K562 (cell line): ENCODE measurements around the gene GADD45B. TPM values are rescaled to one million over a fixed set of nuclear protein-coding genes. Genes with fewer than 3 reads are reported as not detected.

Experiments used
- BHLHE40 ChIP-seq: IDR thresholded peaks from 2 replicates; pipeline ENCODE4 v1.6.1; 2011; ENCODE audit warnings: low read length, improper control_type of control experiment
- EGR1 ChIP-seq: fragments of 450-650 bp; conservative IDR thresholded peaks from 2 replicates; pipeline ENCODE4 v1.6.1; 2017; ENCODE audit warnings: mild to moderate bottlenecking
- LCOR ChIP-seq: sonication (generic); formaldehyde crosslinking; IDR thresholded peaks from 2 replicates; pipeline ENCODE4 v1.8.0; 2022; ENCODE audit warnings: mild to moderate bottlenecking, missing genetic modification reagents
- MAFG ChIP-seq: fragments of 450-650 bp; conservative IDR thresholded peaks from 2 replicates; pipeline ENCODE4 v1.6.1; 2016; ENCODE audit warnings: missing genetic modification characterization, missing compliant biosample characterization
- MBD2 ChIP-seq: sonication (generic); IDR thresholded peaks from 2 replicates; pipeline ENCODE4 v1.6.1; 2016; ENCODE audit warnings: low read depth, borderline replicate concordance
- NFIC ChIP-seq: fragments of 450-650 bp; IDR thresholded peaks from 2 replicates; pipeline ENCODE4 v1.6.1; 2017; ENCODE audit warnings: mild to moderate bottlenecking, inconsistent platforms
- SRSF7 ChIP-seq: fragments of 200-400 bp; formaldehyde crosslinking; optimal IDR thresholded peaks from 2 replicates; pipeline ENCODE3; 2017; ENCODE audit warnings: mild to moderate bottlenecking, low read depth, low read length
- ZEB2 ChIP-seq: fragments of 450-650 bp; IDR thresholded peaks from 2 replicates; pipeline ENCODE4 v1.6.1; 2016
- ZKSCAN8 ChIP-seq: fragments of 200-800 bp; sonication (Bioruptor generic); IDR thresholded peaks from 2 replicates; pipeline ENCODE4 v1.6.1; 2016; ENCODE audit warnings: missing genetic modification characterization, missing compliant biosample characterization
- ZNF23 ChIP-seq: fragments of 250-450 bp; sonication (Bioruptor Pico); IDR thresholded peaks from 2 replicates; pipeline ENCODE4 v1.4.0; 2020; ENCODE audit warnings: mild to moderate bottlenecking
- ZSCAN29 ChIP-seq: fragments of 450-650 bp; IDR thresholded peaks from 2 replicates; pipeline ENCODE4 v1.6.1; 2017
- polyA plus RNA-seq, 8 experiments: library from polyadenylated mRNA; depleted of rRNA in 4 of 8; stranded (reverse) in 5 of 8; unstranded in 3 of 8; fragments of >200 nt; fragmentation: Nextera tagmentation in 2 of 8; fragmentation: Illumina TruSeq in 1 of 8; extraction: Ambion mirVana in 2 of 8; extraction: Trizol in 1 of 8; gene quantifications; 2 replicates each; pipeline versions ENCODE4 v1.2.1 to v1.2.3, GENCODE V29; 2011 to 2014; ENCODE audit warnings: inconsistent platforms in 1 of 8, missing spikeins in 1 of 8
- total RNA-seq, 7 experiments: library from RNA; depleted of rRNA in 6 of 7; stranded (reverse); fragments of >200 nt in 6 of 7; fragmentation: Illumina TruSeq in 2 of 7; extraction: Trizol in 2 of 7; gene quantifications; 2 replicates each; pipeline versions ENCODE4 v1.2.1 to v1.2.3, GENCODE V29; 2011 to 2021; ENCODE audit warnings: low replicate concordance in 1 of 7
- TF ChIP-seq, protein P1 (sequence below): fragments of 450-650 bp; IDR thresholded peaks from 2 replicates; pipeline ENCODE4 v1.6.1; 2018; ENCODE audit warnings: mild to moderate bottlenecking, low read depth; ENCODE audit not compliant: partially characterized antibody
- TF ChIP-seq, protein P2 (sequence below): fragments of 250-450 bp; sonication (Bioruptor Pico); IDR thresholded peaks from 2 replicates; pipeline ENCODE4 v1.5.0; 2022; ENCODE audit warnings: mild to moderate bottlenecking
- TF ChIP-seq, protein P3 (sequence below): fragments of 450-650 bp; IDR thresholded peaks from one replicate; pipeline ENCODE4 v1.6.1; 2018; ENCODE audit warnings: mild to moderate bottlenecking, moderate library complexity; ENCODE audit not compliant: partially characterized antibody
- TF ChIP-seq, protein P4 (sequence below): sonication (generic); formaldehyde crosslinking; IDR thresholded peaks from 2 replicates; pipeline ENCODE4 v1.8.0; 2022; ENCODE audit warnings: mild to moderate bottlenecking, missing genetic modification reagents
- TF ChIP-seq, protein P5 (sequence below): fragments of 450-650 bp; IDR thresholded peaks from 2 replicates; pipeline ENCODE4 v1.6.1; 2016; ENCODE audit warnings: borderline replicate concordance

Gene GADD45B
- total and polyA plus RNA-seq, 9 of the 15 experiments (the other 6 are each of a cell fraction or from before 2014, with no cell fraction given), result 0.06 to 4.1 (median 2.1) TPM

DNA sequence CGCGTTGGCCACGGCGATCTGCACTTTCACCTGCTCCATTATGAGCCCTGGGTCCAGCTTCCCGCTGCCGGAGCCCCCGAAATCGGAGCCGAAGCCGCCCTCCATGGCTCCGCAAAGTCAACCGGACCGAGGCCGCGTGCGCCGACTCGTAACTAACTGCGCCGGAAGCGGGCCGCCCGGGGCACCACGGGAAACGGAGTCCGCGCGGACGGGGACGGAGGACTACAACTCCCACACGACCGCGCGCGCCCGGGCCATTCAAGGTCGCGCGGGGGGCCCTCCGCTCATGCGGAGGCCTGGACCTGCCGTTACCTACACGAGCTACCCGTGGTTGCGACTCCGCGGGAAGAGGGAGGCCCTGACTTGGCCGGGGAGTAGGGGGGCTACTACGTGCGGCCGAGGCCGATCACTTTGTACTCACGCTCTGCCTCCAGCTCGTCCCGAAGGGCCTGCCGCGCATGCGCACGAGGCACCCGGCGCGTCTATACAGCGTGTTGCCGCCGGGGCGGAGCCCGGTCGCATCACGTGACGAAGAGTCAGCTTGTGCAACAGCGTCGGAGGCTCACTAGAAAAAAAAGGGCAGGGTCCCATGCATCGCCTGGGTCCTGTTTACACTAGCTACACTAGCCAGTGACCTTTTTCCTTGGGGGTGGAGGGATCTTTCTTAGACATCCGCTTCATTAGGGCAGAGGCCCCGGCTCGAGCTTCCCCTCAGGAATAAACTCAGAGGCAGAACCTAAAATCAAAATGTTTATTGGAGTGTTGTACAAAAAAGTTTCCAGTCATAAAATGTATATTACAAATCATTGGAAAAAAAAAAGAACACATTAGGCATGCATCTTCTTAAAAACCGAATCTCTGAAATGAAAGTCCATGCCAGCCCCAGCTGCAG is 48.3 kb upstream of the GADD45B start, which contains the start of gene TIMM13 (continued):
- TF ChIP-seq, protein P1, sequence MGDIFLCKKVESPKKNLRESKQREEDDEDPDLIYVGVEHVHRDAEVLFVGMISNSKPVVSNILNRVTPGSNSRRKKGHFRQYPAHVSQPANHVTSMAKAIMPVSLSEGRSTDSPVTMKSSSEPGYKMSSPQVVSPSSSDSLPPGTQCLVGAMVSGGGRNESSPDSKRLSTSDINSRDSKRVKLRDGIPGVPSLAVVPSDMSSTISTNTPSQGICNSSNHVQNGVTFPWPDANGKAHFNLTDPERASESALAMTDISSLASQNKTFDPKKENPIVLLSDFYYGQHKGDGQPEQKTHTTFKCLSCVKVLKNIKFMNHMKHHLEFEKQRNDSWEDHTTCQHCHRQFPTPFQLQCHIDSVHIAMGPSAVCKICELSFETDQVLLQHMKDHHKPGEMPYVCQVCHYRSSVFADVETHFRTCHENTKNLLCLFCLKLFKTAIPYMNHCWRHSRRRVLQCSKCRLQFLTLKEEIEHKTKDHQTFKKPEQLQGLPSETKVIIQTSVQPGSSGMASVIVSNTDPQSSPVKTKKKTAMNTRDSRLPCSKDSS, result no peak
- TF ChIP-seq, protein P2, sequence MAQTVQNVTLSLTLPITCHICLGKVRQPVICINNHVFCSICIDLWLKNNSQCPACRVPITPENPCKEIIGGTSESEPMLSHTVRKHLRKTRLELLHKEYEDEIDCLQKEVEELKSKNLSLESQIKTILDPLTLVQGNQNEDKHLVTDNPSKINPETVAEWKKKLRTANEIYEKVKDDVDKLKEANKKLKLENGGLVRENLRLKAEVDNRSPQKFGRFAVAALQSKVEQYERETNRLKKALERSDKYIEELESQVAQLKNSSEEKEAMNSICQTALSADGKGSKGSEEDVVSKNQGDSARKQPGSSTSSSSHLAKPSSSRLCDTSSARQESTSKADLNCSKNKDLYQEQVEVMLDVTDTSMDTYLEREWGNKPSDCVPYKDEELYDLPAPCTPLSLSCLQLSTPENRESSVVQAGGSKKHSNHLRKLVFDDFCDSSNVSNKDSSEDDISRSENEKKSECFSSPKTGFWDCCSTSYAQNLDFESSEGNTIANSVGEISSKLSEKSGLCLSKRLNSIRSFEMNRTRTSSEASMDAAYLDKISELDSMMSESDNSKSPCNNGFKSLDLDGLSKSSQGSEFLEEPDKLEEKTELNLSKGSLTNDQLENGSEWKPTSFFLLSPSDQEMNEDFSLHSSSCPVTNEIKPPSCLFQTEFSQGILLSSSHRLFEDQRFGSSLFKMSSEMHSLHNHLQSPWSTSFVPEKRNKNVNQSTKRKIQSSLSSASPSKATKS (CRISPR knock-in tag), result no peak
- TF ChIP-seq ZEB2 (no peak), SRSF7 (no peak), EGR1 (peak; percentile 24; the same call in 1 of the 2 replicates), LCOR (peak; percentile 87), ZSCAN29 (0 out of 2 replicates have a peak, but pooled peaks have one; percentile 27), ZNF23 (CRISPR knock-in tag) (no peak), MAFG (tag) (no peak), MBD2 (peak; percentile 79), ZKSCAN8 (CRISPR knock-in tag) (no peak), NFIC (peak; percentile 26; the same call in 1 of the 2 replicates), BHLHE40 (peak; percentile 92)
- TF ChIP-seq, protein P3, sequence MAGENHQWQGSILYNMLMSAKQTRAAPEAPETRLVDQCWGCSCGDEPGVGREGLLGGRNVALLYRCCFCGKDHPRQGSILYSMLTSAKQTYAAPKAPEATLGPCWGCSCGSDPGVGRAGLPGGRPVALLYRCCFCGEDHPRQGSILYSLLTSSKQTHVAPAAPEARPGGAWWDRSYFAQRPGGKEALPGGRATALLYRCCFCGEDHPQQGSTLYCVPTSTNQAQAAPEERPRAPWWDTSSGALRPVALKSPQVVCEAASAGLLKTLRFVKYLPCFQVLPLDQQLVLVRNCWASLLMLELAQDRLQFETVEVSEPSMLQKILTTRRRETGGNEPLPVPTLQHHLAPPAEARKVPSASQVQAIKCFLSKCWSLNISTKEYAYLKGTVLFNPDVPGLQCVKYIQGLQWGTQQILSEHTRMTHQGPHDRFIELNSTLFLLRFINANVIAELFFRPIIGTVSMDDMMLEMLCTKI, result no peak
- TF ChIP-seq, protein P4, sequence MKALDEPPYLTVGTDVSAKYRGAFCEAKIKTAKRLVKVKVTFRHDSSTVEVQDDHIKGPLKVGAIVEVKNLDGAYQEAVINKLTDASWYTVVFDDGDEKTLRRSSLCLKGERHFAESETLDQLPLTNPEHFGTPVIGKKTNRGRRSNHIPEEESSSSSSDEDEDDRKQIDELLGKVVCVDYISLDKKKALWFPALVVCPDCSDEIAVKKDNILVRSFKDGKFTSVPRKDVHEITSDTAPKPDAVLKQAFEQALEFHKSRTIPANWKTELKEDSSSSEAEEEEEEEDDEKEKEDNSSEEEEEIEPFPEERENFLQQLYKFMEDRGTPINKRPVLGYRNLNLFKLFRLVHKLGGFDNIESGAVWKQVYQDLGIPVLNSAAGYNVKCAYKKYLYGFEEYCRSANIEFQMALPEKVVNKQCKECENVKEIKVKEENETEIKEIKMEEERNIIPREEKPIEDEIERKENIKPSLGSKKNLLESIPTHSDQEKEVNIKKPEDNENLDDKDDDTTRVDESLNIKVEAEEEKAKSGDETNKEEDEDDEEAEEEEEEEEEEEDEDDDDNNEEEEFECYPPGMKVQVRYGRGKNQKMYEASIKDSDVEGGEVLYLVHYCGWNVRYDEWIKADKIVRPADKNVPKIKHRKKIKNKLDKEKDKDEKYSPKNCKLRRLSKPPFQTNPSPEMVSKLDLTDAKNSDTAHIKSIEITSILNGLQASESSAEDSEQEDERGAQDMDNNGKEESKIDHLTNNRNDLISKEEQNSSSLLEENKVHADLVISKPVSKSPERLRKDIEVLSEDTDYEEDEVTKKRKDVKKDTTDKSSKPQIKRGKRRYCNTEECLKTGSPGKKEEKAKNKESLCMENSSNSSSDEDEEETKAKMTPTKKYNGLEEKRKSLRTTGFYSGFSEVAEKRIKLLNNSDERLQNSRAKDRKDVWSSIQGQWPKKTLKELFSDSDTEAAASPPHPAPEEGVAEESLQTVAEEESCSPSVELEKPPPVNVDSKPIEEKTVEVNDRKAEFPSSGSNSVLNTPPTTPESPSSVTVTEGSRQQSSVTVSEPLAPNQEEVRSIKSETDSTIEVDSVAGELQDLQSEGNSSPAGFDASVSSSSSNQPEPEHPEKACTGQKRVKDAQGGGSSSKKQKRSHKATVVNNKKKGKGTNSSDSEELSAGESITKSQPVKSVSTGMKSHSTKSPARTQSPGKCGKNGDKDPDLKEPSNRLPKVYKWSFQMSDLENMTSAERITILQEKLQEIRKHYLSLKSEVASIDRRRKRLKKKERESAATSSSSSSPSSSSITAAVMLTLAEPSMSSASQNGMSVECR (CRISPR knock-in tag), result peak; percentile 95
- TF ChIP-seq, protein P5, sequence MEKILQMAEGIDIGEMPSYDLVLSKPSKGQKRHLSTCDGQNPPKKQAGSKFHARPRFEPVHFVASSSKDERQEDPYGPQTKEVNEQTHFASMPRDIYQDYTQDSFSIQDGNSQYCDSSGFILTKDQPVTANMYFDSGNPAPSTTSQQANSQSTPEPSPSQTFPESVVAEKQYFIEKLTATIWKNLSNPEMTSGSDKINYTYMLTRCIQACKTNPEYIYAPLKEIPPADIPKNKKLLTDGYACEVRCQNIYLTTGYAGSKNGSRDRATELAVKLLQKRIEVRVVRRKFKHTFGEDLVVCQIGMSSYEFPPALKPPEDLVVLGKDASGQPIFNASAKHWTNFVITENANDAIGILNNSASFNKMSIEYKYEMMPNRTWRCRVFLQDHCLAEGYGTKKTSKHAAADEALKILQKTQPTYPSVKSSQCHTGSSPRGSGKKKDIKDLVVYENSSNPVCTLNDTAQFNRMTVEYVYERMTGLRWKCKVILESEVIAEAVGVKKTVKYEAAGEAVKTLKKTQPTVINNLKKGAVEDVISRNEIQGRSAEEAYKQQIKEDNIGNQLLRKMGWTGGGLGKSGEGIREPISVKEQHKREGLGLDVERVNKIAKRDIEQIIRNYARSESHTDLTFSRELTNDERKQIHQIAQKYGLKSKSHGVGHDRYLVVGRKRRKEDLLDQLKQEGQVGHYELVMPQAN, result peak; percentile 83; the same call in 1 of the 2 replicates
